HG03175 (cell line): ENCODE measurements around the gene WBP1L.
"Not testable (repeated sequence)": the region's sequence is repeated elsewhere in the genome, so short reads cannot be mapped to it uniquely, and the experiment has no call there.

Source experiments
- ATAC-seq: cut with Tn5 transposase; IDR thresholded peaks from one replicate; pipeline ENCODE4 v1.9.1; 2021; ENCODE audit warnings: mild to moderate bottlenecking, moderate library complexity; ENCODE audit not compliant: unreplicated experiment

The WBP1L gene

DNA sequence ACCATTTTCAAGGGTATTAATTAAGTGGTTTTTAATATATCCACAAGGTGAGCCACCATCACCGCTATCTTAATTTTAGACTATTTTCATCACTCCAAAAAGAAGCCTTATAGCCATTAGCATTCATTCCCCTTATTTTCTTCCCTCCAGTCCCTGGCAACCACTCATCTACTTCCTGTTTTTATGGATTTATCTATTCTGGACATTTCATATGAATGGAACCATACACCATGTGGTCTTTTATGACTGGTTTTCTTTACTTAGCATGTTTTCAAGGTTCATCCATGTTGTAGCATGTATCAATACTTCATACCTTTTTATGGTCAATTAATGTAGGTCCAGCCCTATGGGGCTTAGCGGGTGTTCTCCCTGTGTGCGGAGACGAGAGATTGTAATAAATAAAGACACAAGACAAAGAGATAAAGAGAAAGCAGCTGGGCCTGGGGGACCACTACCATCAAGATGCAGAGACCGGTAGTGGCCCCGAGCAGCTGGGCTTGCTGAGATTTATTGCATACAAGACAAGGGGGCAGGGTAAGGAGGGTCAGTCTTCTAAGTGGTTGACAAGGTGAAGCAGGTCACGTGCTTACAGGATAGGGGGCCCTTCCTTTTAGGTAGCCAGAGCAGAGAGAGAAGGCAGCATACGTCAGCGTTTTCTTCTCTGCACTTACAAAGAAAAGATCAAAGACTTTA, 14.6 kb downstream of the WBP1L start:
- ATAC-seq: no peak

DNA sequence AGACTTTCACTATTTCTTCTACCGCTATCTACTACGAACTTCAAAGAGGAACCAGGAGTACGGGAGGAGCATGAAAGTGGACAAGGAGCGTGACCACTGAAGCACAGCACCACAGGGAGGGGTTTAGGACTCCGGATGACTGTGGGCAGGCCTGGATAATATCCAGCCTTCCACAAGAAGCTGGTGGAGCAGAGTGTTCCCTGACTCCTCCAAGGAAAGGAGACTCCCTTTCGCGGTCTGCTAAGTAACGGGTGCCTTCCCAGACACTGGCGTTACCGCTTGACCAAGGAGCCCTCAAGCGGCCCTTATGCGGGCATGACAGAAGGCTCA, 15.2 kb downstream of the WBP1L start:
- ATAC-seq: not testable (repeated sequence)

DNA sequence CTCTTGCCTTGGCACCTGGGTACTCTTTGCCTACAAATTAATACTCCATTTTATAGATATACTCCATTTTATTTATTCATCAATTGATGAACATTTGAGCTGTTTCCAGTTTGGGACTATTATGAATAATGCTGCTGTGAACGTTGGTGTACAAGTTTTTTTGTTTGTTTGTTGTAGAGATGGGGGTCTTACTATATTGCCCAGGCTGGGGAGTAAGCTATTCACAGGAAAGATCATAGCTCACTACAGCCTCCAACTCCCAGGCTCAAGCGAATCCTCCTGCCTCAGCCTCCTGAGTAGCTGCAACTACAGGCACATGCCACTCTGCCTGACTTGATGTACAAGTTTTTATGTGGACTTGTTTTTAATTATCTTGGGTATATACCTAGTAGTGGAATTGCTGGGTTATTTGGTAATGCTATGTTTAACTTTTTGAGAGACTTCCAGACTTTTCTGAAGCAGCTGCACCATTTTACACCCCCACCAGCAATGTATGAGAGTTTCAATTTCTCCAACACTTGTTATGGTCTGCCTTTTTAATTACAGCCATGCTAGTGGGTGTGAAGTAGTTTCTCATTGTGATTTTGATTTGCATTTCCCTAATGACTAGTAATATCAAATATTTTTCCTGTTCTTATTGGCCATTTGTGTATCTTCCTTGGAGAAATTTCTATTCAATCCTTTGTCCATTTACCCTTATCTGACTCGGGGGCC, 15.9 kb downstream of the WBP1L start:
- no peak for ATAC-seq

DNA sequence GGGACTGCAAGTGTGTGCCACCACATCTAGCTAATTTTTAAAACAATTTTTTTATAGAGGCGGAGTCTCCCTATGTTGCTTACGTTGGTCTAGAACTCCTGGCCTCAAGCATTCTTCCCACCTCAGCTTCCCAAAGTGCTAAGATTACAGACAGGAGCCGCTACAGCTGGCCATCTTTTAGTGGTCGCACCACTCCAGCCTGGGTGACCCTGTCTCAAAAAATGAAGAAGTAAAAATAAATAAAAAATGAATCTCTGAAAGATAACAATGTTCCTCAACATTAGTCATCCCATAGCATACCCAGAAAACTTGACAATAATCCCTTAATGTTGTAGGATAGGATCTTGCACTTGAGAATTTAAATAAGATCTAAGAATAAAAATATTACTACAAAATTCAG, 18.2 kb downstream of the WBP1L start:
- ATAC-seq: no peak

DNA sequence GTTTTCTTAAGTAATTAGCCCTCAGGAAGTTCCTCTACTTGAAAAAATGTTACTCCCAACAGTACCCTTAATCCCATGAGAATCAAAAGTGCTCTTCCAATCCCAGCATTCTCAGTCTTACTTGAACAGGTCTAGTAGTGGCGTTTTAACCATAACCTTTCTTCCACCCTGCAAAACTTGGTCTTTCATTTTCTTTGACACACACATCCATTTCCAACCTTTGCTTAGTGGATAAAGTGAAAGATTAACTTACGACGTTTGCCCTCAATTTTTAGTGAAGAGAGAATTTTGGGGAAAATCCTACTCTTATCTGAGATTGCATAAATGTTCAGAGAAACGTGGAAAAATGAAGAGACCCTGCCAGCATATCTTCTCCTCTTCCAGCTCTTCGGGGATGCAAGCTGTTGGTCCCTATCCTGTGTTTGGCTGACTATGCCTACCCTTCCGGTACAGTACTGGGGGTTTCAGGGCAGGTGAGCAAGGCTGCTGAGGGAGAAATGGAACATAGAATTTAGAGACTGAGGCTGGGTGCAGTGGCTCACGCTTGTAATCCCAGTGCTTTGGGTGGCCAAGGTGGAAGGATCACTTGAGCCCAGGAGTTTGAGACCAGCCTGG, 18.8 kb downstream of the WBP1L start:
- no peak for ATAC-seq

GRCh38 chr10:102763037-102763607, 19.4 kb downstream of the WBP1L start:
- no peak for ATAC-seq

- no peak for ATAC-seq
Measured at GRCh38 chr10:102764470-102765161, 20.9 kb downstream of the WBP1L start.

- ATAC-seq: no peak
Measured at GRCh38 chr10:102765336-102765735, 21.6 kb downstream of the WBP1L start.

GRCh38 chr10:102767428-102768160, 23.8 kb downstream of the WBP1L start:
- ATAC-seq: no peak

DNA sequence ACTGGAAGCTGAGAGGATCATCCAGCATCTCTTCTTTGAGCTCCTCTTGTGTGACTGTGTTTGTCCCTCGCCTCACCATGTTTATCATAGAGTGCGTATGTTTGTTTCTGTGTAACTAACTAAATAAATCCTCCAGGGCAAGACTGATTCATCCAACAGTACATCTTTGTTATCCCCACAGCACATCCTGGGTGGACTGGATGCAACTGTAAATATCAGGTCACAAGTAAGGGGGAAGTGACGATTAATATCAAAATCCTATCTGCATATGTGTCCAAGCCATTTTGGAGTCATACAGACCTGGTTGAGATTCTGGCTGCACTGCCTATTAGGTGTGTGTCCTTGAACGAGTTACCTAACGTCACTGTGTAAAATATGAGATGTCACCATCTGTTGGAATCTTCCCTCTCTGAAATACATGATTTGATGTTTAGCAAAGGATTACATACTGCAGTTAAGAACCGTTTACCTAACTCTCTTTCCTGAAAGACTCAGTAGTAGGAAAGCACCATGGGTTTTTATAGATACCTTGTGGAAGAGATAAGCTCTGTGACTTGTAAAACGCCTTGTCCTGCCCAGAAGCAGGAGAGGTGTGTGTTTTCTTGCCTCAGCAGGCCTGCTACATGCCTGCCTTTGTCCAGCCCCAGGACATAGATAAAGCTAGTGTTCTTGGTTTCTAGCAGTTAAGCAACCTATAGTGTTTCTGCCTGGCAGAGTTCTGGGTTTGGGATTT, 25.8 kb downstream of the WBP1L start:
- no peak for ATAC-seq

DNA sequence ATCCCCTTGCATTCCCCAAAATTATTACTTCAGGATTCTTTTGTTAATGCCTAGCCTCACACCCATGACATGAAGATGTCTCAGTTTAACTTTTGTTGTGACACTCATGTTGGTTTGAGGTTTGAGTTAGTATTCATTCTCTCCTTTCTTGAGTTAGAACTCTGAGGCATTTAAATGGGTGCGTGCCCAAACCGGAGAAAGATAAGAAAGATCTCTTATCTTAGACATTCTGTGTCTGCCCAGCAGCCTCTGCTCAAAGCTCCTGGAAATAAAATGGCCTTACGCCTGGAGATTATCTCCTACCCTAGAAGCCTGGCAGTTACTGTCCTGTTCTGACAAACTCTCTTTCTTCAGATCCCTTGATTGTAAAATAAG, 26.3 kb downstream of the WBP1L start:
- ATAC-seq: no peak

DNA sequence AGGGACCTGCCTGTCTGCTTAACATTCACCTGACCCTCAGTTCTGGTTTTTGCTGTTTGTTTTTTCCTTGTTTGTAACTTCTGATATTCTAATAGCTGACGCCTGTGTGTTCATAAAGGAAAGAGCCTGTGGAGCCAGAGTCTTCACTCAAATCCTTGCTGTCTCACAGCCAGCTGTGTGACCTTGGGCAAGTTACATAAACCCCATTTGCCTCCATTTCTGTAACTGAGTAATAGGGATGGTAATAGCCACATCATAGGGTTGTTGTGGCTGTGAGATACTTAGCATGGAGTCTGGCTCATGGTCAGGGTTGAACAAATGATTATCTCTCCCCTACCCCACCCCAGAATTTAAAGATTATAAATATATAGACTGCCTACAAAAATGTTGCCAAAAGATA, 27.0 kb downstream of the WBP1L start:
- no peak for ATAC-seq

DNA sequence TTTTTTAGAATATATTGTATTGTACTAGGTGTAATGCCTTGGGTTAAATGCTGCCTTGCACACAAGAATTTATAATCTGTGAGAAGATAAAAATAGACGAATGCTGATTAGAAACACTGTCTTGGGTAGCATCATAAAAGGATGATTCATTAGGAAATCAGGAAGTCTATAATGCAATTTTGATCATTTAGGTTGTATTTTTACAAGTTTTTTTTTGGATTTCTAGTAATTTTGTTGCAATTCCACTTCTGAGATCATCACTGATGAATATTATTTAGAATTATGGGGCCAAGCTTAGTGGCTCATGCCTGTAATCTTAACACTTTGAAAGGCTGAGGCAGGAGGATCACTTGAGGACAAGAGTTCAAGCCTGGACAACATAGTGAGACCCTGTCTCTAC, 29.6 kb downstream of the WBP1L start:
- ATAC-seq: no peak

DNA sequence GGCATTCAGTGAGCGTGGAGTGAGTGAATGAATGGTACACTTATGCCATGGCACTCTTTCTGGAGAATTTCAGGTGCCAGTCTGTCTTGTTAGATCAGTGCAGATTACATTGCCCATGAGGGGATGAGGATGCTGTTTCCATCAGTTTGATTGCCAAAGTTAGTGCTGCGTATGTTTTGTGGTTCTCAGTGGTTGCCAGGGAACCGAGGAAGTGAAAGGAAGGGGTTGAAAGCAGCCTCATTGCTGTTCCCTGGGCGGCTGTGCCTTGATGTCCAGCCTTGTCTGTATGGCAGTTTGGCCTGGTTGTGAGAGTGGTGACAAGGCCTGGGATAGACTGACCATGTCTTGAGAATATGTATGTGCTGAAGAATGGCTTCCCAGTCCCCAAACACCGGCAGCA, 30.2 kb downstream of the WBP1L start:
- ATAC-seq: no peak

DNA sequence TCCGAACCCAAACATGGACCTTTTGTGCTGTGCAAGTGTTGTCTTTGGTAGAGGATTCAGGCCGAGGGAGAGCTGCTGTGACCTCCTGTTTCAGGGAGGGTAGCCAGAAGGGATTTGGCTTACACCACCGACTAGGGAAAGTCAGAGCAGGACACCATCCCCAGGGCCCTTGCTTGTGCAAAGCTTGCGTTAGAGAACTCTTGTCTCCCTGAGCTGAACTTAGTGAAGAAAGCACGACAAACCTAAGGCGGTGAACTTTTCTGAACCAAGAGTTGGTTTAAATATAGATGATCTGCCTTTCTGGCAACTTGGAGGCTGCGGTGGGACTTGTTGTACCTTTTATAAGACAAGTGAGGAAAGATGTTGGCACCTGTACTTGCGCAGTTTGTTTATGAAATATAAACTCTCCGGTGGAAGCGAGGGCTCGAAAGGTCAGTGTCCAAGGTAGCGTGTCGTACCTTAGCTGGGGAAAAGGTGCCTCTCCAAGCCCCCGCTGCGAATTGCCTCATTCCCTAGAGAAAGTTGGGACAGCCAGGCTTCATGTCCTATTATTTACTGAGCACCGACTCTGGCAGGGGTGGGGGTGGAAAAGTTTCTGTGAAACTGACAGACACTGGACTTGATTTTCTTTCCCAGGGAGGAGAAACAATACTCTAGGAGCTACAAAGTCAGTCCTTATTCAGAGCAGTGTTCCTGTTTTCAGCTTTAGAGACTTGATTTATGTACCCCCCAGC, 31.6 kb downstream of the WBP1L start:
- no peak for ATAC-seq

DNA sequence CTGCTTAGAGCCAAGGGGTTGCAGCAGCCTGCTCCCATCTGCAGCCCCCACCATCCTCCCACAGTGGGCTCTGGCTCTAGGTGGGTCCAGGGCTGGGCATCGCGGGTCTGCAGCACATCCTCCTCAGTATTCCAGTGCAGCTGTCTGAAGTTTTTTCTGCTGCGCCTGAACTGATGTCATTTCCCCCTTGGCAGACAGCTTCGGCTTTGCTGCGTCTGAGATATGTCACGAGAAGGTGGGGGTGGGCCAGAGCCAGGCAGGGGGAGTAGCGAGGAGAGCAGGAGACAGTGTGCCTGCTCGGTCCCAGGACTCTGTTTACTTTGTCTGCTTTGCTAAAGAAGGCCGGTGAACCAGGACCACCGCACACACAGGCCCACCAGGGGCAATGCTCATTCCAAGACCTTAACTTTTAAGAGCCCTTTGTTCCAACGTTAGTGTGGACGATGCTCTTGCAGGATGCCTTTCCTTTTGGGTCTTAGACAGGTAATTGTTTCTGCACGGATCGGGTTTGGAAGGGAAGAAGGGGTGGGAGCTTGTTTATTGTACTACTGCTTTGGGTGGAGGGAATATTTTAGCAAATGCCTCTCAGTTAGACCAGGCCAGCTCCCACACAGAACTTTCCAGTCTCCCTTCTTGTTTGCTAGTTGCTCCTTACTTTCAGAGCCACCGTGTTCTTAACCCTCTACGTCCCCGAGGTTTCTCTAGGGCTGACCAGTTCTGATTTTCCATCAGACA, 32.4 kb downstream of the WBP1L start:
- no peak for ATAC-seq

DNA sequence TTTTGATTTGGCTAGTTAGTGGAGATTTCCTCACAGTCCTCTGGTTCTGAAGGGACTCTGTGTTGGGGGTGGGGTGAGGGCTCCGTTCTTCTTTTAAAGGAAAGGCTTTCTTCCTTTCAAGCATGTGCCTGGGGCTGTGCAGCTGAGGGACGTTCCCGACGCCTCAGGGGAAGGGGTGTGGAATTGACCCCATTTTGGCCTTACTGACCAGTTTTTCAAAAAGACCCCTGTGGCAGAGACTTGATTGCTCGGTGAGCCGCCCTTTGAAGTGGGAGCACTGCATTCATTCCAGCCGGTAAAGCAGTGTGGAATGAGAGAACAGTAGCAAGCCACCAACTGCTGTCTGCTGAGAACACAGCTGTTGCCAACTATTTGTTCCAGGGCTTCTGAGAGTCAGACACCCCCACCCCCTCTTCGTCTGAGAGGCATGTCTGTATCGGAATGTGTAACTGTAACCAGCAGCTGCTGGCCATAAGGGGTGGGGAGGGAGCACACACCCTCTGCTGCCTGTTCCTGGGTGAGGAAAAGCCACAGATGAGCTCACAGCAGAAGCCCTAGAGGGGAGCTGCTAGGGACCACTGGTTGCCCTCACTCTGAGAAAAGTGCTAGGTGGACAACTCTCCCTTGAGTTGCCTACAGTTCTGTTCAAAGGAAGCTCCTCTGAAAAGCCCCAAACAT, 33.2 kb downstream of the WBP1L start:
- no peak for ATAC-seq

GRCh38 chr10:102777711-102778453, 34.1 kb downstream of the WBP1L start:
- ATAC-seq: no peak
